HL-60 (cell line): ENCODE results near the gene DAP.

ENCODE experiments used
- DNase-seq, 2 experiments: peaks; one replicate each; pipeline ENCODE4 v3.0.0-alpha.2; 2010 to 2020; ENCODE audit warnings: low read depth in 1 of 2, low spot score in 1 of 2
- H3K27ac ChIP-seq: fragments of 250-450 bp; sonication (Bioruptor Pico); replicated peaks from 2 replicates; pipeline ENCODE4 v1.5.1; 2020; ENCODE audit warnings: mild to moderate bottlenecking, moderate library complexity
- H3K27me3 ChIP-seq: fragments of 250-450 bp; sonication (Bioruptor Pico); 2 replicates; pipeline ENCODE4 v1.5.1; 2021; ENCODE audit warnings: mild to moderate bottlenecking, moderate library complexity; ENCODE audit not compliant: insufficient read depth, poor library complexity, severe bottlenecking
- H3K4me3 ChIP-seq: replicated peaks from 2 replicates; pipeline ENCODE4 v1.5.1; 2011; ENCODE audit warnings: mild to moderate bottlenecking, control low read depth, low read length; ENCODE audit not compliant: insufficient read depth
- GABPA ChIP-seq: IDR thresholded peaks from 2 replicates; pipeline ENCODE4 v1.6.1; 2012; ENCODE audit warnings: low read depth
- POLR2AphosphoS5 ChIP-seq: IDR thresholded peaks from 2 replicates; pipeline ENCODE4 v1.6.1; 2012; ENCODE audit warnings: low read depth
- SPI1 ChIP-seq: IDR thresholded peaks from 2 replicates; pipeline ENCODE4 v1.6.1; 2012; ENCODE audit warnings: low read depth, mild to moderate bottlenecking, borderline replicate concordance
- TF ChIP-seq, protein P1 (sequence below): IDR thresholded peaks from one replicate; pipeline ENCODE4 v1.5.1; 2011; ENCODE audit warnings: low read length, control low read depth, inconsistent platforms; ENCODE audit not compliant: insufficient read depth
- TF ChIP-seq, protein P2 (sequence below): IDR thresholded peaks from 2 replicates; pipeline ENCODE4 v1.6.1; 2012; ENCODE audit warnings: low read depth; ENCODE audit not compliant: insufficient replicate concordance

DAP gene

DNA sequence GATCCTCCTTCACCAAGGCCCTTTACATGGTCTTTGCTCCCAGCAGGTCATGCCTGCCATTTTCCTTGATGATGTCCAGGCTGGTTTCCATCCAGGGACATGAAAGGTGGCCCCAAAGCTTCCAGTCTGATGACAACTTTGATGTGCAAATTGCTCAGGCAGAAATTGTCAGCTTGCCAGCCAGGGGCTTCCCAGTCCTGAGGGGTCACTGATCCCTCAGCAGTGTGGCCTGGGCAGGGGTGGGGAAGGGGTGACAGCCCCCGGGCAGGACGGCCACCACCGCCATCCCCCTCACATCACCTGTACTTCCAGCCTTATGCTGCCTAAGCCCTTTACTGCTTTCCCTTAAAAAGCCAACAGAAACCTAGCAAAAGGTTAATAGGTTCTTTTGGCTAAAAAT, 100.9 kb downstream of the DAP start:
- TF ChIP-seq GABPA (no peak), SPI1 (no peak), POLR2AphosphoS5 (no peak)
- TF ChIP-seq, protein P1, sequence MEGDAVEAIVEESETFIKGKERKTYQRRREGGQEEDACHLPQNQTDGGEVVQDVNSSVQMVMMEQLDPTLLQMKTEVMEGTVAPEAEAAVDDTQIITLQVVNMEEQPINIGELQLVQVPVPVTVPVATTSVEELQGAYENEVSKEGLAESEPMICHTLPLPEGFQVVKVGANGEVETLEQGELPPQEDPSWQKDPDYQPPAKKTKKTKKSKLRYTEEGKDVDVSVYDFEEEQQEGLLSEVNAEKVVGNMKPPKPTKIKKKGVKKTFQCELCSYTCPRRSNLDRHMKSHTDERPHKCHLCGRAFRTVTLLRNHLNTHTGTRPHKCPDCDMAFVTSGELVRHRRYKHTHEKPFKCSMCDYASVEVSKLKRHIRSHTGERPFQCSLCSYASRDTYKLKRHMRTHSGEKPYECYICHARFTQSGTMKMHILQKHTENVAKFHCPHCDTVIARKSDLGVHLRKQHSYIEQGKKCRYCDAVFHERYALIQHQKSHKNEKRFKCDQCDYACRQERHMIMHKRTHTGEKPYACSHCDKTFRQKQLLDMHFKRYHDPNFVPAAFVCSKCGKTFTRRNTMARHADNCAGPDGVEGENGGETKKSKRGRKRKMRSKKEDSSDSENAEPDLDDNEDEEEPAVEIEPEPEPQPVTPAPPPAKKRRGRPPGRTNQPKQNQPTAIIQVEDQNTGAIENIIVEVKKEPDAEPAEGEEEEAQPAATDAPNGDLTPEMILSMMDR, result no peak
- TF ChIP-seq, protein P2, sequence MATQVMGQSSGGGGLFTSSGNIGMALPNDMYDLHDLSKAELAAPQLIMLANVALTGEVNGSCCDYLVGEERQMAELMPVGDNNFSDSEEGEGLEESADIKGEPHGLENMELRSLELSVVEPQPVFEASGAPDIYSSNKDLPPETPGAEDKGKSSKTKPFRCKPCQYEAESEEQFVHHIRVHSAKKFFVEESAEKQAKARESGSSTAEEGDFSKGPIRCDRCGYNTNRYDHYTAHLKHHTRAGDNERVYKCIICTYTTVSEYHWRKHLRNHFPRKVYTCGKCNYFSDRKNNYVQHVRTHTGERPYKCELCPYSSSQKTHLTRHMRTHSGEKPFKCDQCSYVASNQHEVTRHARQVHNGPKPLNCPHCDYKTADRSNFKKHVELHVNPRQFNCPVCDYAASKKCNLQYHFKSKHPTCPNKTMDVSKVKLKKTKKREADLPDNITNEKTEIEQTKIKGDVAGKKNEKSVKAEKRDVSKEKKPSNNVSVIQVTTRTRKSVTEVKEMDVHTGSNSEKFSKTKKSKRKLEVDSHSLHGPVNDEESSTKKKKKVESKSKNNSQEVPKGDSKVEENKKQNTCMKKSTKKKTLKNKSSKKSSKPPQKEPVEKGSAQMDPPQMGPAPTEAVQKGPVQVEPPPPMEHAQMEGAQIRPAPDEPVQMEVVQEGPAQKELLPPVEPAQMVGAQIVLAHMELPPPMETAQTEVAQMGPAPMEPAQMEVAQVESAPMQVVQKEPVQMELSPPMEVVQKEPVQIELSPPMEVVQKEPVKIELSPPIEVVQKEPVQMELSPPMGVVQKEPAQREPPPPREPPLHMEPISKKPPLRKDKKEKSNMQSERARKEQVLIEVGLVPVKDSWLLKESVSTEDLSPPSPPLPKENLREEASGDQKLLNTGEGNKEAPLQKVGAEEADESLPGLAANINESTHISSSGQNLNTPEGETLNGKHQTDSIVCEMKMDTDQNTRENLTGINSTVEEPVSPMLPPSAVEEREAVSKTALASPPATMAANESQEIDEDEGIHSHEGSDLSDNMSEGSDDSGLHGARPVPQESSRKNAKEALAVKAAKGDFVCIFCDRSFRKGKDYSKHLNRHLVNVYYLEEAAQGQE, result no peak
- Histone ChIP-seq H3K4me3 (no peak overlapping the region), H3K27me3 (no peaks in the 10 kb centered on the region), H3K27ac (no peak overlapping the region)
- no peak for DNase-seq

DNA sequence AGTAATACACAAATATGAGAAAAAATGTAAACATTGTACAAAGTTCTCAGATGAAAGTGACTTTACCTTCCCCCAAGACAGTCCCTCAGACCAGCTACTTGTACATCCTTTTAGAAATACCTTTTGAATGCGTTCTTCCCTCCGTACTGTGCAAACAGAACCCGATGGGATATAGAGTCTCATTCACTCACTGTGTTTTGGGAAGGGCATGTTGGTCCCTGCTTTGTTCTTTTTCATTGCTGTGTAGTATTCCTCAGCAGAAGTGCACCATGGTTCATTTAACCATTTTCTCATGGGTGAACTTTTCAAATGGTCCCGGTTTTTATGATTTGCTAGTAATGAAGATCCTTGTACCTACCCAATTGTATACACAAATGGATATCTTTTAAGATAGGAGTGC, 102.8 kb downstream of the DAP start:
- TF ChIP-seq POLR2AphosphoS5 (no peak), GABPA (no peak)
- TF ChIP-seq, protein P1, result no peak
- TF ChIP-seq, protein P2, result no peak
- no peak overlapping the region for H3K27ac ChIP-seq
- H3K4me3 ChIP-seq, result no peak overlapping the region
- no peak for DNase-seq
- H3K27me3 ChIP-seq, result no peaks in the 10 kb centered on the region

DNA sequence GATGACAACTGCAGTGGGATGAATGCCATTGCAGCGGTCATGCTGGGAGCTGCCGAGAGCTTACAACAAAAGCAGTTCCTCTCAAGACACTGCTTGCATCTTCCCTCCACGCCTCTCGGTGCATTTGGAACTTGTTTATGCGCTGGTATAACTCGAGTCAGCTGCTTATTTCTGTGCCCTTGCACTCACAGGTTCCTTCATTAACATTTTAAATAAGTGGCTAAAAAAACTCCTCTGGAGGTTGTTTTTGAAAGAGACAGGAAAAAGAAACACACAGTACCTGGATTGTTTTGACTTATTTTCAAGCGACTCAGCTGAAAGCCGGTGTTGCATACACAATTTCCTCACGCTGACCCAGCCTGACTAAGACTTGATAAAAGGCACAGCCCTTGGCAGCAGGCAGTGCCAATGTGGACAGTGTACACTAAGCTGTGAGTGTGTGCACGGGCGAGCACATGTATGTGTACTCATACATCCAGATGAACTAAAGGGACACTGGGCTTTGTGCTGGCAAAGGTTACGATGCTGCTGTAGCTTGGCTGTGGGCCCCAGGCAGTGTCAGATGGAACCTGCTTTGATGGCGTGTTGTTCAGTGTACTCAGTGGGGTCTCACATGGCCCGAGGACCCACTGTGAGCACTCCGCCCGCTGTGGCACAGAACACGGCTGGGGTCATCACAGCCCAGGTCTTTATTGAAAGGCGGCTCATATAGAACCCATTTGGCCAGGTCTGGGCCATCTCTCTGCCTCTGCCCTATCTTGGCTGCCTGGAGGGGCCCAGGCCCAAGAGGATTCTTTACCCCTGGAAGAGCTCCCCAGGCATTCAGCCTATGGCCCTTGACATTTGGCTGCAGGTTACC, 104.8 kb downstream of the DAP start:
- TF ChIP-seq, protein P1, result no peak
- TF ChIP-seq GABPA (no peak), POLR2AphosphoS5 (no peak), SPI1 (no peak)
- TF ChIP-seq, protein P2, result no peak
- no peak overlapping the region for H3K4me3 ChIP-seq
- no peak overlapping the region for H3K27ac ChIP-seq
- DNase-seq, result no peak
- no peaks in the 10 kb centered on the region for H3K27me3 ChIP-seq
